ENCODE data around the gene GMCL2.
"Not testable (repeated sequence)": the region's sequence is repeated elsewhere in the genome, so short reads cannot be mapped to it uniquely, and the experiment has no call there.

Gene GMCL2

DNA sequence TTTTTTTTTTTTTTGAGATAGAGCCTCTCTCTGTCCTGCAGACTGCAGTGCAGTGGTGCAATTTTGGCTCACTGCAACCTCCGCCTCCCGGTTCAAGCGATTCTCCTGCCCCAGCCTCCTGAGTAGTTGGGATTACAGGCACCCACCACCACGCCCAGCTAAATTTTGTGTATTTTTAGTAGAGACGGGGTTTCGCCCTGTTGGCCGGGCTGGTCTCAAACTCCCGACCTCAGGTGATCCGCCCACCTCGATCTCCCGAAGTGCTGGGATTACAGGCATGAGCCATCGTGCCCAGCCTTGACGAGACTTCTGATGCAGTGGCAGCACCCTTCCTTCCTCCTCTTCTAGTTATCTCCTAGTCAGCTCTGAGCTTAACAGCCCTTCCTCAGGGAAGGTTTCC, 41.9 kb upstream of the GMCL2 start:
- H3K36me3 Mint-ChIP-seq (ENCODE audit: insufficient read depth), result peaks cover 31% of the 10 kb centered on the region
- H3K27ac Mint-ChIP-seq (ENCODE audit: low read depth), result peak overlapping the region; percentile 72
- not testable (repeated sequence) for H3K9me3 Mint-ChIP-seq; H3K27me3 Mint-ChIP-seq; DNase-seq (ENCODE audit: low spot score in 2 of 2); H3K4me3 Mint-ChIP-seq; ATAC-seq (replicated peaks; ENCODE audit: extremely low read depth, poor library complexity, severe bottlenecking)
- H3K4me1 Mint-ChIP-seq, result peaks cover 58% of the 10 kb centered on the region

GRCh38 chr5:178228609-178229008, 41.4 kb upstream of the GMCL2 start:
- H3K4me3 Mint-ChIP-seq, result no peak overlapping the region
- DNase-seq (ENCODE audit: low spot score in 2 of 2), result no peak
- ATAC-seq (replicated peaks; ENCODE audit: extremely low read depth, poor library complexity, severe bottlenecking), result no peak
- peaks cover 64% of the 10 kb centered on the region for H3K4me1 Mint-ChIP-seq
- no peak overlapping the region for H3K27ac Mint-ChIP-seq (ENCODE audit: low read depth)
- no peaks in the 10 kb centered on the region for H3K27me3 Mint-ChIP-seq
- H3K9me3 Mint-ChIP-seq, result no peaks in the 10 kb centered on the region
- H3K36me3 Mint-ChIP-seq (ENCODE audit: insufficient read depth), result peaks cover 31% of the 10 kb centered on the region

GRCh38 chr5:178227929-178228328, 40.8 kb upstream of the GMCL2 start:
- Mint-ChIP-seq H3K4me3 (peak overlapping the region; percentile 12), H3K9me3 (no peaks in the 10 kb centered on the region), H3K36me3 (ENCODE audit: insufficient read depth) (peaks cover 33% of the 10 kb centered on the region), H3K27me3 (no peaks in the 10 kb centered on the region), H3K27ac (ENCODE audit: low read depth) (peak overlapping the region; percentile 90), H3K4me1 (peaks cover 70% of the 10 kb centered on the region)
- ATAC-seq (replicated peaks; ENCODE audit: extremely low read depth, poor library complexity, severe bottlenecking) (no peak), DNase-seq (ENCODE audit: low spot score in 2 of 2) (no peak)

GRCh38 chr5:178227138-178227659, 40.0 kb upstream of the GMCL2 start:
- H3K27ac Mint-ChIP-seq (ENCODE audit: low read depth), result peak overlapping the region; percentile 90
- no peaks in the 10 kb centered on the region for H3K27me3 Mint-ChIP-seq
- peaks cover 34% of the 10 kb centered on the region for H3K36me3 Mint-ChIP-seq (ENCODE audit: insufficient read depth)
- ATAC-seq (replicated peaks; ENCODE audit: extremely low read depth, poor library complexity, severe bottlenecking) (no peak), DNase-seq (ENCODE audit: low spot score in 2 of 2) (no peak)
- peaks cover 71% of the 10 kb centered on the region for H3K4me1 Mint-ChIP-seq
- H3K9me3 Mint-ChIP-seq, result no peaks in the 10 kb centered on the region
- no peak overlapping the region for H3K4me3 Mint-ChIP-seq

- peak overlapping the region; percentile 24 for H3K27ac Mint-ChIP-seq (ENCODE audit: low read depth)
- no peak overlapping the region for H3K4me3 Mint-ChIP-seq
- ATAC-seq (replicated peaks; ENCODE audit: extremely low read depth, poor library complexity, severe bottlenecking) (no peak), DNase-seq (ENCODE audit: low spot score in 2 of 2) (no peak)
- peaks cover 74% of the 10 kb centered on the region for H3K4me1 Mint-ChIP-seq
- peaks cover 37% of the 10 kb centered on the region for H3K36me3 Mint-ChIP-seq (ENCODE audit: insufficient read depth)
- no peaks in the 10 kb centered on the region for H3K27me3 Mint-ChIP-seq
- no peaks in the 10 kb centered on the region for H3K9me3 Mint-ChIP-seq
Measured at GRCh38 chr5:178225174-178225573, 38.0 kb upstream of the GMCL2 start.

- no peak for ATAC-seq (replicated peaks; ENCODE audit: extremely low read depth, poor library complexity, severe bottlenecking)
- no peak for DNase-seq (ENCODE audit: low spot score in 2 of 2)
- no peaks in the 10 kb centered on the region for H3K27me3 Mint-ChIP-seq
- no peaks in the 10 kb centered on the region for H3K9me3 Mint-ChIP-seq
- no peak overlapping the region for H3K4me3 Mint-ChIP-seq
- H3K36me3 Mint-ChIP-seq (ENCODE audit: insufficient read depth), result peaks cover 38% of the 10 kb centered on the region
- peak overlapping the region; percentile 79 for H3K27ac Mint-ChIP-seq (ENCODE audit: low read depth)
- H3K4me1 Mint-ChIP-seq, result peaks cover 67% of the 10 kb centered on the region
Measured at GRCh38 chr5:178224403-178224802, 37.2 kb upstream of the GMCL2 start.

DNA sequence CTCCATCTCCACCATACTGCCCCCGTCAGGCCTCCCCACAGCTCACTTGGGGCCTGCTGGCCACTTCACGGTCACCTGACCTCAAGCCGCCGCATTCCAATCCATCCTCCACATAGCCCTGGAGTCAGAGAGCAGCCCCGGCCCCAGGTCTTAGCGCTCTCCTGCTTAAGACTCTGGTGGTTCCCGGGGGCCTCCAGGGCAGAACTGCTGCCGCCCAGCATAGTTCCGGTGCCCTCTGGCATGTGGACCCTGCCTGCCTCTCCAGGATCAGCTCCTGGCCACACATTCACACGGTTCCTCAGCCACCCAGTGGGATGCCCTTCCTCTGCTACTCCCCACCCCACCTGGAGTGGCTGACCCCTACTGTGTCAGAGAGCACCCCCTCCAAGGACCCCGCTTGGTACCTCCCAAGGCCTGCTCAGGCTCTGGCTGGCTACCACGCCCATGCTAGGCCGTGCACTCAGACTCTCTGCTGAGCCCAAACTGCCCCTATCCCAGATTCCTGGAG, 36.7 kb upstream of the GMCL2 start:
- no peak overlapping the region for H3K4me3 Mint-ChIP-seq
- H3K4me1 Mint-ChIP-seq, result peaks cover 62% of the 10 kb centered on the region
- peak overlapping the region; percentile 79 for H3K27ac Mint-ChIP-seq (ENCODE audit: low read depth)
- ATAC-seq (replicated peaks; ENCODE audit: extremely low read depth, poor library complexity, severe bottlenecking) (no peak), DNase-seq (ENCODE audit: low spot score in 2 of 2) (no peak)
- no peaks in the 10 kb centered on the region for H3K9me3 Mint-ChIP-seq
- peaks cover 34% of the 10 kb centered on the region for H3K36me3 Mint-ChIP-seq (ENCODE audit: insufficient read depth)
- no peaks in the 10 kb centered on the region for H3K27me3 Mint-ChIP-seq

- H3K27ac Mint-ChIP-seq (ENCODE audit: low read depth), result peak overlapping the region; percentile 79
- no peak for DNase-seq (ENCODE audit: low spot score in 2 of 2)
- no peak overlapping the region for H3K4me3 Mint-ChIP-seq
- peaks cover 56% of the 10 kb centered on the region for H3K4me1 Mint-ChIP-seq
- H3K9me3 Mint-ChIP-seq, result no peaks in the 10 kb centered on the region
- ATAC-seq (replicated peaks; ENCODE audit: extremely low read depth, poor library complexity, severe bottlenecking), result no peak
- peaks cover 36% of the 10 kb centered on the region for H3K36me3 Mint-ChIP-seq (ENCODE audit: insufficient read depth)
- no peaks in the 10 kb centered on the region for H3K27me3 Mint-ChIP-seq
Measured at GRCh38 chr5:178223196-178223773, 36.1 kb upstream of the GMCL2 start.

GRCh38 chr5:178222292-178222691, 35.1 kb upstream of the GMCL2 start:
- H3K4me3 Mint-ChIP-seq, result no peak overlapping the region

DNA sequence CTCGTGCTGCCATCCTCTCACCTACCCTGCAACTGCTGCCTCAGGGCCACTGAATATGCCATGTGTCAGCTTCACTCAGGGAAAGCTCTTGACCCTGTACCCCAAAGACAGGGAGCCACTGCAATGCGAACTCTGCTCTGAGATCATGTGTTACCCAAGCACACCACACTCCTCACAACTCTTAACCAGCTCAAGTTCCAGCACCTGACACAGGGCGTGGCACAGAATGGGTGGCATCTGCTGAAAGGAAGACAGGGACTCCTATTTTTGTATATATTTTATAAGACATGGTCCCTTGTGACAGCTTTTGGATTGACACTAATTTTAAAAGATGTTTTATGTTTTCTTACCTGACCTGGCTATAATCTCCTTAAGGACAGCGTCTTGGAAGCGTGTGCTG, 34.7 kb upstream of the GMCL2 start:
- Mint-ChIP-seq H3K9me3 (no peaks in the 10 kb centered on the region), H3K27ac (ENCODE audit: low read depth) (peak overlapping the region; percentile 70), H3K27me3 (no peaks in the 10 kb centered on the region), H3K4me3 (no peak overlapping the region), H3K4me1 (peaks cover 43% of the 10 kb centered on the region), H3K36me3 (ENCODE audit: insufficient read depth) (peaks cover 34% of the 10 kb centered on the region)
- ATAC-seq (replicated peaks; ENCODE audit: extremely low read depth, poor library complexity, severe bottlenecking), result no peak
- no peak for DNase-seq (ENCODE audit: low spot score in 2 of 2)

More at GRCh38 chr5:178222292-178222691, 35.1 kb upstream of the GMCL2 start:
- Mint-ChIP-seq H3K36me3 (ENCODE audit: insufficient read depth) (peaks cover 34% of the 10 kb centered on the region), H3K9me3 (no peaks in the 10 kb centered on the region), H3K27me3 (no peaks in the 10 kb centered on the region), H3K4me1 (peaks cover 46% of the 10 kb centered on the region), H3K27ac (ENCODE audit: low read depth) (no peak overlapping the region)
- ATAC-seq (replicated peaks; ENCODE audit: extremely low read depth, poor library complexity, severe bottlenecking) (no peak), DNase-seq (ENCODE audit: low spot score in 2 of 2) (no peak)

- DNase-seq (ENCODE audit: low spot score in 2 of 2) (no peak), ATAC-seq (replicated peaks; ENCODE audit: extremely low read depth, poor library complexity, severe bottlenecking) (no peak)
- H3K4me1 Mint-ChIP-seq, result peaks cover 45% of the 10 kb centered on the region
- no peak overlapping the region for H3K4me3 Mint-ChIP-seq
- peak overlapping the region; percentile 70 for H3K27ac Mint-ChIP-seq (ENCODE audit: low read depth)
- peaks cover 39% of the 10 kb centered on the region for H3K36me3 Mint-ChIP-seq (ENCODE audit: insufficient read depth)
- no peaks in the 10 kb centered on the region for H3K9me3 Mint-ChIP-seq
- no peaks in the 10 kb centered on the region for H3K27me3 Mint-ChIP-seq
Measured at GRCh38 chr5:178221282-178221681, 34.1 kb upstream of the GMCL2 start.

DNA sequence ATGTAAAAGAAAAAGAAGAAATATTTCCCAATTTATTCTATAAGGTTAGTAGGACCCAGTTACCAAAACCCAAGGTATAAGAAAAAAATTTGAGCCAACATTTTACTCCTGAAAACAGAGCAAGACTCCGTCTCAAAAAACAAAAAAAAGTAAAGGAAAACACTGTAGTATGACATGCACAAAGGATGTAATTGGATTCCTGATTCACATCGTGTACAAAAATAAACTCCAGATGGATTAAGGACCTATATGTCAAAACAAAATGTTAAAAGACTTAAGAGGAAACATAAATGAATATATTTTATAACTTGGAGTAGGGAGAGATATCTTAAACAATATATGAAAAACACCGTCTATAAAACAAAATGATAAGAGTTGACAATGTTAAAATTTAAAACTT, 31.7 kb upstream of the GMCL2 start:
- Mint-ChIP-seq H3K27ac (ENCODE audit: low read depth) (no peak overlapping the region), H3K27me3 (no peaks in the 10 kb centered on the region)
- DNase-seq (ENCODE audit: low spot score in 2 of 2), result no peak

GRCh38 chr5:178218237-178218776, 31.1 kb upstream of the GMCL2 start:
- no peaks in the 10 kb centered on the region for H3K27me3 Mint-ChIP-seq
- ATAC-seq (replicated peaks; ENCODE audit: extremely low read depth, poor library complexity, severe bottlenecking) (no peak), DNase-seq (ENCODE audit: low spot score in 2 of 2) (no peak)
- no peaks in the 10 kb centered on the region for H3K9me3 Mint-ChIP-seq
- H3K4me3 Mint-ChIP-seq, result no peak overlapping the region
- H3K27ac Mint-ChIP-seq (ENCODE audit: low read depth), result no peak overlapping the region
- H3K36me3 Mint-ChIP-seq (ENCODE audit: insufficient read depth), result peaks cover 47% of the 10 kb centered on the region
- peaks cover 40% of the 10 kb centered on the region for H3K4me1 Mint-ChIP-seq

More for the DNA sequence above, 31.7 kb upstream of the GMCL2 start:
- no peak overlapping the region for H3K4me3 Mint-ChIP-seq
- no peak for ATAC-seq (replicated peaks; ENCODE audit: extremely low read depth, poor library complexity, severe bottlenecking)
- peaks cover 40% of the 10 kb centered on the region for H3K4me1 Mint-ChIP-seq
- H3K9me3 Mint-ChIP-seq, result no peaks in the 10 kb centered on the region
- H3K36me3 Mint-ChIP-seq (ENCODE audit: insufficient read depth), result peaks cover 42% of the 10 kb centered on the region

Data from central memory CD8-positive, alpha-beta T cell (primary cell).